HG03045 (cell line): ENCODE results near the gene TSEN34.
"Not testable (repeated sequence)": the region's sequence is repeated elsewhere in the genome, so short reads cannot be mapped to it uniquely, and the experiment has no call there.

Experiments used
- ATAC-seq: cut with Tn5 transposase; IDR thresholded peaks from one replicate; pipeline ENCODE4 v1.9.1; 2021; ENCODE audit warnings: mild to moderate bottlenecking, moderate library complexity; ENCODE audit not compliant: unreplicated experiment

The TSEN34 gene

DNA sequence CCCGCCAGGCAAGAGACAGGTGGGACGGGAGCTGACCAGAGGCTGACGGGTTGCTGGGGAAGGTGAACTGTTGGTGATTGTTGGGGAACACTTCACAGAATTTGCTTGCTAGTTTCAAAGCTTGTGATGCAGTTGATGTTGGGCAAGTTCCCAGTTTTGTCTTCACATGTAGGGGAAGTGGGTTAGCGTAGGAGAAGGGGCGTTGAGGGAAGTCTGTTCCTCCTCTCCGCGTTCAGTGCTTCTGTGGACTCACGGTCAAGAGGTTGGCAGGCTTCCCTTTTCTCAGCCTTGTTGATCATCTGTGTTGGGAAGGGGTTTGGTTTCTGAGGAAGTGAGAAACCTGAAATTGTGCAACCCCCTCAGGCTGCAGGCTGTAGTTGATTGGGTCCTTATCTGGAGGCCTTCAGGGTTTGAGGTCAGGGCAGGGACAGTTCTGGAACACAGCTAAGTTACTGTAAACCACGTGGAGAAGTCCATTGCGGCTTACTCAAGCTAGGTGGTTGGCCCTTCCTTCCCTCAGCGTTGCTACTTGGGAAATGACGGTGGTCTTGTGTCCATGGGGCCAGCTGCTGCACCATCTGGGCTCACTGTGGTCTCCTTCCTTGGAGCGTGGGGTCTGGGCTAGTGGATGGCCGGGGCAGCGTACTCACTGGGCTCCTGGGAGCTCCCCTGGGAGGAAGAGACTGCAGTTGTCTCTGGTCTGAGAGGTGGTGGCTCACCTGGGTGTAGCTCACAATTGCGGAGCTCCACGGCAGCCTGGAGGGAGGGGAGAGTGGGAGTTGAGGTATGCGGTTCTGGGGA lies 17.1 kb downstream of the TSEN34 start:
- ATAC-seq = peak; percentile 36

DNA sequence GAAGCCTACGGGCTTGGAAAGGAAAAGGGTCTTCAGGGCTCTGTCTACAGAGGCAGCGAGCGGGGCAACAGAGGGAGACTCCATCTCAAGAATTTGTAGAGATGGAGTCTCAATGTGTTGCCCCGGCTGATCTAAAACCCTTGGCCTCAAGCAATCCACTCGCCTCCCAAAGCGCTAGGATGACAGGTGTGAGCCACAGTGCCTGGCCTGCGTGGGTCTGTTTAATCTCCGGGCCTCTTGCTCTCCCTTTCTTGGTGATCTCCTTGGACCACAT lies 17.6 kb downstream of the TSEN34 start:
- ATAC-seq = no peak

GRCh38 chr19:54209058-54209810 lies 18.1 kb downstream of the TSEN34 start:
- no peak for ATAC-seq

DNA sequence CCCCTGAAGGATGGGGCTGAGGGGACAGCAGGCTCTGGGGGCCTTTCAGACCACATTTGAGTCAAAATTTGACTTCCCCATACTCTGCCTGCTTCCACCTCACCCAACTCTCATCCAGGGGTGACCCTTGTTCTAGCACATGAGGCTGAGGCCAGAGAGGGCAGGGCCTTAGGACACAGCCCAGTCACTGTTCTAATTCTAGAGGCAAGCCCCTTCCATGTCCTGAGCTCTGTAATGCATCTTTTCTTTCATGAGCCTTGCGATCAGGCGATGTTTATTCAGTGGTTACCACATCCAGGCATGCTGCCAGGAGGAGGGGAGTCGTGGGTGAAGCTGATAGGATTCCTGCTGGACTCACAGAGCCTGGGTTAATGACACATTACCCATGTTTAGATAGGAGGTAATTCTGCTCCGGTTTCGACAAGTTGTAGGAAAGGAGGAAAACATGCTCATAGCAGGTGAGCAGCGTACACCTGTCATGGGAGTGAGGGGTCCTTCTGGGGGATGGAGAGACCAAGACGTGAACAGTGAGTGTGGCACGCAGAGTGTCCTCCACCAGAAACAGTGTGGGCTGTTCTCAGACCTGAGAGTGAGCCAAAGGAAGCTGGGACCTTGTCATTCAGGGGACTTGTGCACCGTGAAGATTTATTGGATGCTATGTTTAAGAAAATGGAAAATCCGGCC lies 18.8 kb downstream of the TSEN34 start:
- no peak for ATAC-seq

DNA sequence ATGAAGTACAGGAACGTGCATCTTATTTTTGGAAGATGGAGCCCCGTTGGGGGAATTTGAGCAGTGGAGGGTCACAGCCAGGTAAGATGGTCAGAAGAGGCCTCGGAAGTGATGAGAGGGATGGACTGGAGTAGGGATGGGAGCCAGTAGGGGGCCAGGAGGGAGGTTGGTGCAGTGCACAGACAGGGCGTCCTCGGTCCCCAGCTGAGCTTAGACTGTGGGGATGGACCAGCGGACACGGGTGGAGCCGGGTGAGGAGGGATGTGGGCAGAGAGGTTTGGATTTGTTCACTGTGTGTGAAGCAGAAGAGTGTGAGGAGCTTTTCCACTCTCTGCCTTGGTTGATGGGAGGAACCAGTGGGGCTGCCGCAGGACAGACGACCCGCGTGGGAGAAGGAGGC lies 20.1 kb downstream of the TSEN34 start:
- ATAC-seq = no peak

GRCh38 chr19:54214217-54214616 lies 23.1 kb downstream of the TSEN34 start:
- ATAC-seq = not testable (repeated sequence)

GRCh38 chr19:54214734-54215133 lies 23.6 kb downstream of the TSEN34 start:
- not testable (repeated sequence) for ATAC-seq

- ATAC-seq = no peak
These were observed 25.8 kb downstream of the TSEN34 start for GRCh38 chr19:54216869-54217268.

DNA sequence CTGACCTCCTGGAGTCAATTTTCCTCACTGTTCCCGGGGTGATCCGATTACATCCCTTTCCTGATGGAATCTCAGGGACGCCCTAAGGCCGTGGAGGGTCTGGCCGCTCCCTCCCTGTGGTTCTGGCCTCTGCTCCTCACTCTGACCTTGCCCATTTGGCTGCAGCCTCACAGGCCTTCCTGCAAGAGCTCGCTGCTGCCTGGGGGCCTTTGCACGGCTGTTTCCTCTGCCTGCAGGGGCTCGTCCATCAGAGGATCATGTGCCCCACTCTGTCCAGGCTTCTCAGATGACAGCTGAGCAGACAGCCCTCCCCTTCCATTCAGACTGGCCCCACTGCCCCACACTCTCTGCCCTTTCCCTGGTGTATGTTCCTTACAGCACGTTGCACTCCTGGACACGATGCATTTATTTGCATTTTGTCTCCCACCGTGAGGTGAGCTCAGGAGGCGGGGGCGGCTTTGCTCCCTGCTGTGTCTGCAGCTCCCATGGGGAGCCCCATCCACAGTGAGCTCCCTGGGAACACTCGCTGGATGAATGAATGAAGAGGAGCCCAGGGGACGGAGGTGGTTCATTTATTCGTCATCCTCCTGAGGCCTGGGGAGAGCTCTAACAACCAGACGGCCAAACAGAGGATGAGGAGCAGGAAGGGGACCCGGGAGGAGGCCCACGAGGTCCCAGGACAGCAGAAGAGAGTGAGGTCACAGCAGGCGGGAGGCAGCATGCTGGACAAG lies 26.6 kb downstream of the TSEN34 start:
- not testable (repeated sequence) for ATAC-seq

DNA sequence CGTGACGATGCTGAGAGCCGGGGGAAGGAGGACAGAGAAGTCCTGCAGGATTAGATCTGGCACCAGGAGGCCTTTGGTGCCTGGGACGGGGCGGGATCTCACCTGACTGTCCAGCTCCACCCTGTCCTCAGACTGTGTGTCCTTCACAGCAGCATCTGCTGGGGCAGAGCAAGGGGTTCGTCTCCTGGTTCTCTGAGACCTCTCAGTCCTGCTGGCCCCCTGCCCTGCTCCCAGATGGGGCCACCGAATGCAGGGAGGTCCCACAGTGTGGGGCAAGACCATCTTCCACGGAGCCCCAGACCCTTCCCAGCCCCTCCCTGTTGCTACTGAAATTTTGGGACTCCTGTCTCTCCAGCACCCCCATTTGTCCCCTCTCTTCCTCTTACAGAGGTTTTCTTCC lies 27.2 kb downstream of the TSEN34 start:
- no peak for ATAC-seq

GRCh38 chr19:54218960-54219661 lies 28.0 kb downstream of the TSEN34 start:
- no peak for ATAC-seq

DNA sequence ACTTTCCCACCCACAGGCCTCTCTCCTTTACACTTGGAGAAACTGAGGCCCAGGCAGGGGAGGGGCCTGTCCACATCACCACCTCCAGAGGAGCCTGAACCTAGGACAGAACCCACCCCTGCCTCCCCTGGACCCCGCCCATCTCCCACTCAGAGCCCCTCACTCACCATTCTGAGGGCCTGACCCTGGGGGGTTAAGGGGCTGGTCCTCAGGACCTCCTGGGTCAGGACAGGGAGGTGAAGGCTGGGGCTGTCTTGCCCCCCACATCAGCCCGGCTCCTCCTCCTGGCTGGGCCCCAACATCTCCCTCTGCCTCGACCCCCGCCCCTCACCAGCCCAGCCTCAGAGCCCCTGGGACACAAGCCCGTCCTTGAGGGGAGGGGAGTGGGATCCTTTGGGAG lies 28.6 kb downstream of the TSEN34 start:
- ATAC-seq = not testable (repeated sequence)

DNA sequence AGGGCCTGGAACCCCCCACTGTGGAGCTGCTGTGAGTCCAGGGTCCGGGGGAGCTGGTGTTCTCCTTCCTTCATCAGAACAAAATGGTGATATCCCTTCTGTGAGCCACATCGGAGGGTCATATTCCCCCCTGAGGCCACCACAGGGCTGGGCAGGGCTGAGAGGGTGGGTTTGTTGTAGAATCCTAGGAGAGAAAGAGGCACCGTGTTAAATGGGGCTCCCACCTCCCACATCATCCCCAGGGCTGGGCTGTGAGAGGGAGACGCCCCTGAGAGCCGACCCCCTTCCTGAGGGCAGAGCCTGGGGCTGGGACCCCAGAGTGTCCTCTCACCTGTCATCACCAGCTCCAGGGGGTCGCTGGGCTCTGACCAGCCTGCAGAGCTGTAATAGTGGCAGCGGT lies 30.8 kb downstream of the TSEN34 start:
- ATAC-seq = not testable (repeated sequence)

DNA sequence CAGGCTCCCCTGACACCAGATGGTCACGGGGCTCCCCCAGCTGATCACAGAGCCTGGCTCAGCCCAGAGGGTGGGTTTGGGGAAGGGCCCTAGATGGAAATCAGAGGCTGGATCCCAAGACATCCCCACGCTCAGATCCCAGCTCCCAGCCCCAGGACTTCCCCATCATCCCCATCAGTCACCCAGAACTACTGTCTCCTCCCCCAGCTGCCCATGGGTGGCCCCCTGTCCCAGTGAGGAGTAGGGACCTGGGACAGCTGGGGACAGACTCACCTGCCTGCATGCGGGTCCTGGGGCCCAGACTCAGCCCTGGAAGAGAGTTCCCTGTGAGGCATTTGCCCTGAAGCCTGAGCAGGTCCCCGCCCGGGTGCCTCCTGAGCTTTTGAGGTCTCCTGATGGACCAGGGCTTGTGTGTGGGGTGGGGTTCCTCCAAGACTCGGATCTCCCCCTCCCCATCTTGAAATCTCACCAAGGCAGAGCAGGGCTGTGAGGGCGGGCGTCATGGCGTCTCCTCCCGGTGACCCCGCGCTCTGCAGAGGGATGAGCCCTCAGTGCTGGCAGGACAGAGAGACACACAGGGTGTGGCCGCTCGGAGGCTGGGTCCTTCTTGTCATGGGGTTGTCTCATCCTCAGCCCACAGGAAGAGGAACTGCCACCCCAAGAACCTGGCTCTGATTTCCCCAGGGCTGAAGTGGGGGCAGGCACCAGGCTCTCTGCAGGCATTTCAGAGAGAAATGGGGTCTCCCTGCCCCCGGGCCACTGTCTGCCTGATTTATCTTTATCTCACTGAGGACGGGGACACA lies 31.6 kb downstream of the TSEN34 start, which contains the start of gene LILRB3:
Gene LILRB3 (minus strand): TSS at position 534 of the 803 bp plus-strand sequence. CDS start 31 bp downstream, at position 503.
- not testable (repeated sequence) for ATAC-seq

DNA sequence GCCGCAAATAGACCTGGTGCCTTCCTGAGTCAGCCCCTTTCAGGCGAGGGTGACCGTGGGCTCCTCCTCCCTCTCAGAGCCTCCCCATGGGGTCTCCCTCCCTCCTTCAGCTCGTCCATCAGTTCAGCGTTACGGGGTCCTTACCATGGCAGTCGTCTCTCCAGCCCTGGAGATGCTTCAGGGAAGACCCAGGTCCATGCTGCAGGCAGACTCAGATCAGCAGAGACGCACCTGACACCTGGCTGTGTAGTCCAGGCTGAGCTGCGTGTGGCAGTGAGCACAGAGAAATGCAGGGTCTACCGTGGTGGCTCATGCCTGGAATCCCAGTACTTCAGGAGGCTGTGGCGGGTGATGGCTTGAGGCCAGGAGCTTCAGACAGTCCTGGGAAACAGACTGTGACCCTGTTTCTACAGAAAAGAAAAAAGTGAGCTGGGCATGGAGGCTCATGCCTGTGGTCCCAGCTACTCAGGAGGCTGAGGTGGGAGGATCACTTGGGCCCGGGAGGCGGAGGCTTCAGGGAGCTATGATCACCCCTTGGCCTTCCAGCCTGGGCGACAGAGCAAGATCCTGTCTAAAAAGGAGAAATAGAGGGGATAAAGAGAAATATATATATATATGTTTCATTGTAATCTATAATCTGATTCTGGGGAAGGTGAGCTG lies 32.3 kb downstream of the TSEN34 start:
- ATAC-seq = not testable (repeated sequence)

- ATAC-seq = not testable (repeated sequence)
These were observed 32.8 kb downstream of the TSEN34 start for GRCh38 chr19:54223937-54224281.

GRCh38 chr19:54224619-54225018 lies 33.5 kb downstream of the TSEN34 start:
- not testable (repeated sequence) for ATAC-seq

DNA sequence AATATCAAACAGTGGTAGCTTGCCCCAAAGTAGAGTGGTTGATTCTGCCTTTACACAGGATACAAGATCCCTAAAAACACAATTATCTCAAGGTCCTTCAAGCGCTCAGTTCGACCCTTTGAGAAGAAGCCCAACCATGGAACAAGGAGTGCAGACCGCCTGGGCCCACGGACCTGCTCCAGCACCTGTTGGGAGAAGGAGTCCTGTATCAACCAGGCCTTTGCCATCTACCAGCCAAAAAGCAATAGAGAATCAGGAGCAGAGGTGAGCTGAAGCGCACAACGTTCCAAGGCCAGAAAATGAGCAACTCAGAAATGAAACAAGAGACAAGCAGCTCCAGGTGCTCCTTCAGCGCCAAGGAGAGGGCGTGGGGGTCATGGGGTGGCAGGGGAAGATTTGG lies 38.0 kb downstream of the TSEN34 start:
- ATAC-seq = no peak

DNA sequence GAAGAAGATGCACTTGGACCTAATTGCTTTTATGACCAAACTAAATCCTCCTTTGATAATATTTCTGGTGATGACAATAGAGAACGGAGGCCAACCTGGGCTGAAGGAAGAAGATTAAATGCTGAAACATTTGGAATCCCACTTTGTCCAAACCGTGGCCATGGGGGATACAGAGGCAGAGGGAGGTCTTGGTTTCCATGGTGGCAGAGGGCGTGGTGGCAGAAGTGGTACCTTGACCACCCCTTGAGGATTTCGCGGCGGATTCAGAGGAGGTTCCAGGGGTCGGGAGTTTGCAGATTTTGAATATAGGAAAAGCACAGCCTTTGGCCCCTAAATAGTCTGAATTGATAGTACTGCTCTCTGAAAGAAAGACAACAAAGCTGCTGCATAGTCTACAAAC lies 38.9 kb downstream of the TSEN34 start:
- ATAC-seq = no peak
